HCT116 (cell line): ENCODE measurements around the gene ABHD5.

Experiments
- CBX3 ChIP-seq: IDR thresholded peaks from 2 replicates; pipeline ENCODE4 v1.6.1; 2012; ENCODE audit warnings: low read depth
- EZH2phosphoT487 ChIP-seq: fragments of 200-600 bp; IDR thresholded peaks from 2 replicates; pipeline ENCODE4 v1.6.1; 2018; ENCODE audit warnings: antibody characterized with exemption, borderline replicate concordance
- JUND ChIP-seq: IDR thresholded peaks from 2 replicates; pipeline ENCODE4 v1.6.1; 2012
- POLR2A ChIP-seq: IDR thresholded peaks from 2 replicates; pipeline ENCODE4 v1.7.0; 2011; ENCODE audit warnings: borderline replicate concordance; ENCODE audit not compliant: insufficient read depth, insufficient read length; ENCODE audit errors: extremely low read depth
- POLR2AphosphoS5 ChIP-seq: IDR thresholded peaks from 2 replicates; pipeline ENCODE4 v1.6.1; 2011; ENCODE audit warnings: mild to moderate bottlenecking, low read depth, low read length, moderate library complexity
- SP1 ChIP-seq: IDR thresholded peaks from 2 replicates; pipeline ENCODE4 v1.6.1; 2012; ENCODE audit warnings: low read depth
- ZNF274 ChIP-seq: fragments of 200-500 bp; sonication (Bioruptor generic); IDR thresholded peaks from 2 replicates; pipeline ENCODE4 v1.6.1; 2014; ENCODE audit warnings: mild to moderate bottlenecking, low read depth, low read length, inconsistent platforms
- TF ChIP-seq, protein P1 (sequence below), 3 experiments: fragments of 200-600 bp in 1 of 3; sonication (generic) in 1 of 3; IDR thresholded peaks in 2 of 3; conservative IDR thresholded peaks in 1 of 3; 2 replicates each; pipeline ENCODE4 v1.5.1; 2012 to 2017; ENCODE audit warnings: low read depth in 2 of 3, low read length in 2 of 3, antibody characterized with exemption in 1 of 3, borderline replicate concordance in 1 of 3, control low read depth in 1 of 3, mild to moderate bottlenecking in 1 of 3, mixed read lengths in 1 of 3, mixed run types in 1 of 3, moderate library complexity in 1 of 3; ENCODE audit not compliant: insufficient read depth in 1 of 3

DNA sequence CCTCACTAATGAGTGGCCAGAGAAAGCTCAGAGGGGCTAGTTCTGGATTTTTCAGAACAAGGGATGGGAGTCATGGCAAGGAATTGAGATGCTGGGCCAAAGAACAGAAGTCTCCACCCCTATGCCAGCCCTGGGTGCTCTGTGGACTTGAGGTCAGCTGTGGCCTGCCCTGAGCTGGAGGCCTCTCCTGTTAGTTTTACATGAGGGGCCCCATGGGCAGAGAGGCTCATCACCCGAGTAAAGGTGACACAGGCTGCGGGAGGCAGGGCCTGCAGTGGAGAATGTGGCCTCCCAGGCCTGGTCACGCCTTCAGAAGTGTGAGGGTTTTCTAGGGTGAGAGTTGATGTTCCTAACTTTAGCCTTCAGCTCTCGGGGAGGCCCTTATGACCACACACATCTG is 44.9 kb downstream of the ABHD5 start:
- no peak for TF ChIP-seq ZNF274
- TF ChIP-seq POLR2A, result no peak
- no peak for TF ChIP-seq POLR2AphosphoS5
- no peak for TF ChIP-seq JUND
- TF ChIP-seq, protein P1, sequence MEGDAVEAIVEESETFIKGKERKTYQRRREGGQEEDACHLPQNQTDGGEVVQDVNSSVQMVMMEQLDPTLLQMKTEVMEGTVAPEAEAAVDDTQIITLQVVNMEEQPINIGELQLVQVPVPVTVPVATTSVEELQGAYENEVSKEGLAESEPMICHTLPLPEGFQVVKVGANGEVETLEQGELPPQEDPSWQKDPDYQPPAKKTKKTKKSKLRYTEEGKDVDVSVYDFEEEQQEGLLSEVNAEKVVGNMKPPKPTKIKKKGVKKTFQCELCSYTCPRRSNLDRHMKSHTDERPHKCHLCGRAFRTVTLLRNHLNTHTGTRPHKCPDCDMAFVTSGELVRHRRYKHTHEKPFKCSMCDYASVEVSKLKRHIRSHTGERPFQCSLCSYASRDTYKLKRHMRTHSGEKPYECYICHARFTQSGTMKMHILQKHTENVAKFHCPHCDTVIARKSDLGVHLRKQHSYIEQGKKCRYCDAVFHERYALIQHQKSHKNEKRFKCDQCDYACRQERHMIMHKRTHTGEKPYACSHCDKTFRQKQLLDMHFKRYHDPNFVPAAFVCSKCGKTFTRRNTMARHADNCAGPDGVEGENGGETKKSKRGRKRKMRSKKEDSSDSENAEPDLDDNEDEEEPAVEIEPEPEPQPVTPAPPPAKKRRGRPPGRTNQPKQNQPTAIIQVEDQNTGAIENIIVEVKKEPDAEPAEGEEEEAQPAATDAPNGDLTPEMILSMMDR (IDR thresholded peaks at IDR 0.05 in 2 of 3, conservative IDR thresholded peaks at IDR 0.05 in 1 of 3; ENCODE audit: borderline replicate concordance in 1 of 3, insufficient read depth in 1 of 3, low read depth in 2 of 3, low read length in 2 of 3), result no peak
- TF ChIP-seq SP1, result no peak
- no peak for TF ChIP-seq EZH2phosphoT487
- no peak for TF ChIP-seq CBX3
